BJ (cell line): ENCODE results near the gene NPY2R. TPM values are rescaled to one million over a fixed set of nuclear protein-coding genes. Genes with fewer than 3 reads are reported as not detected.

Experiments used
- CTCF ChIA-PET: fragments of 350-600 bp; formaldehyde crosslinking; extraction: SDS; loops from one replicate; lab custom pipeline; 2021; ENCODE audit warnings: antibody characterized with exemption, inconsistent platforms; lab: Yijun Ruan, JAX
- POLR2A ChIA-PET: fragments of 300-600 bp; sonication (Branson Sonifier 250); formaldehyde crosslinking; extraction: SDS; loops from one replicate; lab custom pipeline; 2021; ENCODE audit warnings: antibody characterized with exemption; lab: Charles Lee
- DNase-seq: peaks from one replicate; pipeline ENCODE4 v3.0.0-alpha.2; 2011; ENCODE audit warnings: low read depth
- H3K27me3 ChIP-seq: 2 replicates; pipeline ENCODE4 v1.6.0; 2011; ENCODE audit warnings: low read length; ENCODE audit not compliant: control insufficient read depth, insufficient read depth
- H3K36me3 ChIP-seq: 2 replicates; pipeline ENCODE4 v1.5.1; 2011; ENCODE audit warnings: low read length; ENCODE audit not compliant: control insufficient read depth, insufficient read depth
- H3K4me3 ChIP-seq: 2 replicates; pipeline ENCODE4 v1.5.1; 2011; ENCODE audit warnings: low read depth, mild to moderate bottlenecking, control low read depth, low read length
- polyA plus RNA-seq: library from polyadenylated mRNA; depleted of rRNA; stranded (reverse); fragments of >200 nt; gene quantifications from 2 replicates; pipeline ENCODE4 v1.2.3, GENCODE V29; 2011
- TF ChIP-seq, protein P1 (sequence below): IDR thresholded peaks from 2 replicates; pipeline ENCODE4 v1.5.1; 2011; ENCODE audit warnings: low read depth, mild to moderate bottlenecking, control low read depth, inconsistent platforms, low read length, moderate library complexity; ENCODE audit not compliant: insufficient read depth

Gene NPY2R
- polyA plus RNA-seq, 1 experiment: not detected

DNA sequence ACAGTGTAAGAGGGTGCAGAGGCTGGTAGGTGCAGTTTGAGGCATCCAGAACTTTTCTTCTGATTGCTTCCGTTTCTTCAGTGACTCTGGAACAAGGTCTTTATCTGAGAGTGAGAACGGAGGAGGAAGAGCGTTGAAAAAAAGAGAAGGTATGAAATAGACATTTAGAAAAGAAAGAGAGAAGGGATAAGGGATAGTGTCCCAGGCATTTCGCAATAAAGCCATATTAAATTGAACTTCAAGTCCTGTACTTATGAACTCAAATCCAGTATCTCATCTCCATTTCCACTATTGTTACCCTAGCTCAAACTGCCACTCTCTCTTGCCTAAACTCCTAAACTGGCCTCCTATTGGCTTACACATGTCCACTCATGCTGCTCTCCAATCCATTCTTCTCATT is 36.7 kb downstream of the NPY2R start:
- Histone ChIP-seq H3K36me3 (no peaks in the 10 kb centered on the region), H3K4me3 (no peak overlapping the region), H3K27me3 (no peaks in the 10 kb centered on the region)
- CTCF ChIA-PET: no interaction called here
- no peak for DNase-seq
- TF ChIP-seq, protein P1, sequence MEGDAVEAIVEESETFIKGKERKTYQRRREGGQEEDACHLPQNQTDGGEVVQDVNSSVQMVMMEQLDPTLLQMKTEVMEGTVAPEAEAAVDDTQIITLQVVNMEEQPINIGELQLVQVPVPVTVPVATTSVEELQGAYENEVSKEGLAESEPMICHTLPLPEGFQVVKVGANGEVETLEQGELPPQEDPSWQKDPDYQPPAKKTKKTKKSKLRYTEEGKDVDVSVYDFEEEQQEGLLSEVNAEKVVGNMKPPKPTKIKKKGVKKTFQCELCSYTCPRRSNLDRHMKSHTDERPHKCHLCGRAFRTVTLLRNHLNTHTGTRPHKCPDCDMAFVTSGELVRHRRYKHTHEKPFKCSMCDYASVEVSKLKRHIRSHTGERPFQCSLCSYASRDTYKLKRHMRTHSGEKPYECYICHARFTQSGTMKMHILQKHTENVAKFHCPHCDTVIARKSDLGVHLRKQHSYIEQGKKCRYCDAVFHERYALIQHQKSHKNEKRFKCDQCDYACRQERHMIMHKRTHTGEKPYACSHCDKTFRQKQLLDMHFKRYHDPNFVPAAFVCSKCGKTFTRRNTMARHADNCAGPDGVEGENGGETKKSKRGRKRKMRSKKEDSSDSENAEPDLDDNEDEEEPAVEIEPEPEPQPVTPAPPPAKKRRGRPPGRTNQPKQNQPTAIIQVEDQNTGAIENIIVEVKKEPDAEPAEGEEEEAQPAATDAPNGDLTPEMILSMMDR: no peak
- POLR2A ChIA-PET: no interaction called here

DNA sequence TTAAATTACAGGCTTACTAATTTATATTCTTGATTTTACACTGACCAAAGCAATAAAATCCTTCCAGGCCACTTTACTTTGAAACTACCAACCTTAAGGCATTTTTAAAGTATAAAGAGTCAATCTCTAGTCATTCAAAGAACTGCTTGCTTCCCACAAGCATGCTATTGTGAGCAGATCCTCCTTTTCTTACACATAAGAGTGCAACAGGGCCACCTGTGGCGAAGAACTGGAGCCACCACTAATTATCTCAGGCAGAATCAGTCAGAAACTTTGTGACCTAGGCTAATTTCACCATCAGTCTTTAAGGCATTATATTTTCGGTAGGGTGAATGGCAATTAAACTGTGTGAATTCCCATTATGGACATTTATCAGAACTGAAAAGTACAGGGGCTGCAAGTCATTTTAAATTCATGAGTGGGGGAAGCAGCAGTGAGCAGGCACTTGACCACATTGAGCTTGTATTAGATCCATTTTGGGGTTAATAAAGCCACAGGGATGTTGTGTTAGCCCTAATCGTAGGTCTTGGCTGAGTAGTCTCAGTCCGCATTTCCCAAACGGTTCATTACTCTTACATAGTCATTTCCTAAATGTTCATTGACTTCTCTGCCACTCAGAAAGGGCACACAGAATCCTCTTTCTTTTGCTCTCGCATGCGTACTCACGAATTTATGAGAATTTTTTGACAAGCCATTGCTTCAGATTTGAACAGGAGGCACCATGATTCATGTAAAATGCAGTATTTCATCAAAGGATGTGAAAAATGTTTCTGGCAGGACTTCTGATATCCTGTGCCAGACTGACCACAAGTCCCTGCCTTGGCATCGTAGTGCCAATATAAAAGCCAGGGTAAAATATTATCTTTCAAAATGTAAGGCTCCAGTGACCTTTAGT is 39.8 kb downstream of the NPY2R start:
- H3K4me3 ChIP-seq: no peak overlapping the region
- TF ChIP-seq, protein P1: no peak
- H3K36me3 ChIP-seq: no peaks in the 10 kb centered on the region
- no peak for DNase-seq
- ChIA-PET CTCF (no interaction called here), POLR2A (no interaction called here)
- no peaks in the 10 kb centered on the region for H3K27me3 ChIP-seq

DNA sequence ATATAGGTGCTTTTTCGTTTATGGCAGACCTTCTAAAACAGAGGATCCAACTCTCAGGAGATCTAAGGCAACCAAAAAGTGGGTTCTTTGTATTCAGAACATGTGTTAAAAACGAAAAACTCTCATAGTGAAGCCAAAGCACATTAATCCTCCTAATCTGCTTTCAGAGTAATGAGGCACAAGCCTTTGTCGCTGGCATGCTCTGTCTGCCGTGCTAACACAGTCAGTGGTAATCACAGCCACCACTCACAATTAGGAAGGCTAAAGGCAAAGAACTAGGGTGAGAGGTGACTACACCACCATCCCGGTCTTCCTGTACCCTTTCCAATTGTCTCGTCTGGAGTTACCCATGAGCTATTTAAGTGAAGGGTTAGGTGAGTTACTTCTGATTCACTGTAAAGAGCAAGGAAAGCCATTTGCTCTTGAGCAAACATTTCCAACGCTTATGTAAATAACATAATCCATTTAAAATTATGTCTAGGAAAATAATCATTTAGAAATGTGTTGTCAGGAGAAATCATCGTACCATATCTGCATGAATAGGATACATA is 40.7 kb downstream of the NPY2R start:
- H3K36me3 ChIP-seq: no peaks in the 10 kb centered on the region
- TF ChIP-seq, protein P1: no peak
- no peak for DNase-seq
- no peaks in the 10 kb centered on the region for H3K27me3 ChIP-seq
- POLR2A ChIA-PET: no interaction called here
- H3K4me3 ChIP-seq: no peak overlapping the region
- CTCF ChIA-PET: no interaction called here

DNA sequence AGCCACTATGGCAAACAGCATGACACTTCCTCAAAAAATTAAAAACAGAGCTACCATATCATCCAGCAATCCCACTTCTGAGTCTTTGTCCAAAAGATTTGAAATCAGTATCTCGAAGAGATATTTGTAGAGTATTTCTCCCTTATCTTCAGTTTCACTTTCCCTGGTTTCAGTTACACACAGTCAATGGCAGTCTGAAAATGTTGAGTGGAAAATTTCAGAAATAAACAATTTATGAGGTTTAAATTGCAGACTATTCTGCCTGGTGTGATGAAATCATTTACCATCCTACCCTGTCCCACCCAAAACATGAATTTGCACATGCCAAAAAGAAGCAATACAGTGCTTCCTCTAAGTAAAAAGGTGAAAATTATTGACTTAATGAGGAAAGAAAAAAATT is 43.9 kb downstream of the NPY2R start:
- TF ChIP-seq, protein P1: no peak
- Histone ChIP-seq H3K4me3 (no peak overlapping the region), H3K36me3 (no peaks in the 10 kb centered on the region), H3K27me3 (no peaks in the 10 kb centered on the region)
- ChIA-PET POLR2A (no interaction called here), CTCF (no interaction called here)
- DNase-seq: no peak

DNA sequence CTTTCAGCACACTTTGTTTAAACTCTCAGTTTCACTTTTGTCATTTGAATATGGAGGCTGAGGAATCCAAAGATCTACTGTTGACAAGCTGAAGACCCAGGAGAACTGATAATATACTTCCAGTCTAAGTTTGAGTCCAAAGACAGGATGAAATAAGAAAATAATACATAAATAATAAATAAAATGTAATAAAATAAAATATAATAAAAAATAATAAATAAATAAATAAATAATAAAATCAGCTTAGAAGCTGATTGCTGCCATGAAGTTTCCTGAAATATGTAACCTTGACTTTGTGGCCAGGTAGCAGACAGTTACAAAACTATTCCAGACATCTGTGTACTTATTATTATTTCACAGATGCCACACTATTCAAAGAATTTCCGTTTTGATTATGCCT is 55.0 kb downstream of the NPY2R start:
- Histone ChIP-seq H3K27me3 (no peaks in the 10 kb centered on the region), H3K4me3 (no peak overlapping the region), H3K36me3 (no peaks in the 10 kb centered on the region)
- no peak for DNase-seq
- TF ChIP-seq, protein P1: no peak
- ChIA-PET CTCF (no interaction called here), POLR2A (no interaction called here)
